ENCODE data around the gene TMPRSS9. TPM values are rescaled to one million over a fixed set of nuclear protein-coding genes. Genes with fewer than 3 reads are reported as not detected.

The TMPRSS9 gene
- polyA plus RNA-seq, 1 donor from 2014 or later: not detected

- Histone ChIP-seq H3K79me2 (replicated peaks; ENCODE audit: insufficient read depth, low read length) (no peaks in the 10 kb centered on the region), H3K9me3 (ENCODE audit: low read length) (no peaks in the 10 kb centered on the region), H3K9ac (ENCODE audit: low read length) (no peak overlapping the region), H3K27ac (ENCODE audit: low read length) (no peak overlapping the region), H3K4me3 (ENCODE audit: low read length) (no peak overlapping the region), H3F3A (ENCODE audit: insufficient read depth, low read length, poor library complexity, severe bottlenecking) (no peaks in the 10 kb centered on the region), H2AFZ (ENCODE audit: low read depth, low read length) (no peak overlapping the region), H3K9me2 (ENCODE audit: insufficient read depth, low read length) (no peaks in the 10 kb centered on the region), H3K27me3 (ENCODE audit: insufficient read depth, low read depth, low read length) (no peaks in the 10 kb centered on the region), H3K4me2 (ENCODE audit: low read length) (no peak overlapping the region), H4K20me1 (ENCODE audit: insufficient read depth) (no peaks in the 10 kb centered on the region), H3K36me3 (ENCODE audit: insufficient read depth, low read length) (peaks cover 3% of the 10 kb centered on the region)
- TF ChIP-seq EP300 (conservative IDR thresholded peaks at IDR 0.05; ENCODE audit: poor library complexity, severe bottlenecking) (no peak), POLR2AphosphoS5 (IDR thresholded peaks at IDR 0.05) (no peak), RAD21 (conservative IDR thresholded peaks at IDR 0.05) (no peak), SMC3 (conservative IDR thresholded peaks at IDR 0.05; ENCODE audit: poor library complexity) (no peak), MXI1 (conservative IDR thresholded peaks at IDR 0.05; ENCODE audit: poor library complexity, severe bottlenecking) (no peak), EZH2 (IDR thresholded peaks at IDR 0.05; ENCODE audit: borderline replicate concordance, insufficient read depth, low read length, poor library complexity, severe bottlenecking) (no peak), REST (IDR thresholded peaks at IDR 0.05; ENCODE audit: borderline replicate concordance) (no peak), TAF1 (IDR thresholded peaks at IDR 0.05; ENCODE audit: low read depth) (no peak)
- TF ChIP-seq, protein P1, sequence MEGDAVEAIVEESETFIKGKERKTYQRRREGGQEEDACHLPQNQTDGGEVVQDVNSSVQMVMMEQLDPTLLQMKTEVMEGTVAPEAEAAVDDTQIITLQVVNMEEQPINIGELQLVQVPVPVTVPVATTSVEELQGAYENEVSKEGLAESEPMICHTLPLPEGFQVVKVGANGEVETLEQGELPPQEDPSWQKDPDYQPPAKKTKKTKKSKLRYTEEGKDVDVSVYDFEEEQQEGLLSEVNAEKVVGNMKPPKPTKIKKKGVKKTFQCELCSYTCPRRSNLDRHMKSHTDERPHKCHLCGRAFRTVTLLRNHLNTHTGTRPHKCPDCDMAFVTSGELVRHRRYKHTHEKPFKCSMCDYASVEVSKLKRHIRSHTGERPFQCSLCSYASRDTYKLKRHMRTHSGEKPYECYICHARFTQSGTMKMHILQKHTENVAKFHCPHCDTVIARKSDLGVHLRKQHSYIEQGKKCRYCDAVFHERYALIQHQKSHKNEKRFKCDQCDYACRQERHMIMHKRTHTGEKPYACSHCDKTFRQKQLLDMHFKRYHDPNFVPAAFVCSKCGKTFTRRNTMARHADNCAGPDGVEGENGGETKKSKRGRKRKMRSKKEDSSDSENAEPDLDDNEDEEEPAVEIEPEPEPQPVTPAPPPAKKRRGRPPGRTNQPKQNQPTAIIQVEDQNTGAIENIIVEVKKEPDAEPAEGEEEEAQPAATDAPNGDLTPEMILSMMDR (IDR thresholded peaks at IDR 0.05; ENCODE audit: poor library complexity, severe bottlenecking): no peak
Observed at GRCh38 chr19:2341244-2341751, 18.8 kb upstream of the TMPRSS9 start.

GRCh38 chr19:2341982-2342381 is 18.1 kb upstream of the TMPRSS9 start:
- no peaks in the 10 kb centered on the region for H3F3A ChIP-seq (ENCODE audit: insufficient read depth, low read length, poor library complexity, severe bottlenecking)
- H3K9ac ChIP-seq (ENCODE audit: low read length): no peak overlapping the region
- H3K4me3 ChIP-seq (ENCODE audit: low read length): no peak overlapping the region
- no peaks in the 10 kb centered on the region for H3K27me3 ChIP-seq (ENCODE audit: insufficient read depth, low read depth, low read length)
- no peak for TF ChIP-seq MXI1 (conservative IDR thresholded peaks at IDR 0.05; ENCODE audit: poor library complexity, severe bottlenecking)
- TF ChIP-seq SMC3 (conservative IDR thresholded peaks at IDR 0.05; ENCODE audit: poor library complexity): no peak
- H4K20me1 ChIP-seq (ENCODE audit: insufficient read depth): no peaks in the 10 kb centered on the region
- no peak overlapping the region for H2AFZ ChIP-seq (ENCODE audit: low read depth, low read length)
- H3K27ac ChIP-seq (ENCODE audit: low read length): no peak overlapping the region
- no peaks in the 10 kb centered on the region for H3K79me2 ChIP-seq (replicated peaks; ENCODE audit: insufficient read depth, low read length)
- H3K9me3 ChIP-seq (ENCODE audit: low read length): no peaks in the 10 kb centered on the region
- H3K4me2 ChIP-seq (ENCODE audit: low read length): no peak overlapping the region
- peaks cover 3% of the 10 kb centered on the region for H3K36me3 ChIP-seq (ENCODE audit: insufficient read depth, low read length)
- no peaks in the 10 kb centered on the region for H3K9me2 ChIP-seq (ENCODE audit: insufficient read depth, low read length)

Measured in neural cell (in vitro differentiated cells).